Erythroblast (primary cell): ENCODE measurements around the gene C1orf210.

Experiments used
- GATA1 ChIP-seq: IDR thresholded peaks from 2 replicates; pipeline ENCODE4 v1.6.1; 2011; ENCODE audit warnings: low read depth, mild to moderate bottlenecking, control low read depth, low read length, moderate library complexity
- POLR2A ChIP-seq: IDR thresholded peaks from 2 replicates; pipeline ENCODE4 v1.6.1; 2011; ENCODE audit warnings: mild to moderate bottlenecking, low read length

DNA sequence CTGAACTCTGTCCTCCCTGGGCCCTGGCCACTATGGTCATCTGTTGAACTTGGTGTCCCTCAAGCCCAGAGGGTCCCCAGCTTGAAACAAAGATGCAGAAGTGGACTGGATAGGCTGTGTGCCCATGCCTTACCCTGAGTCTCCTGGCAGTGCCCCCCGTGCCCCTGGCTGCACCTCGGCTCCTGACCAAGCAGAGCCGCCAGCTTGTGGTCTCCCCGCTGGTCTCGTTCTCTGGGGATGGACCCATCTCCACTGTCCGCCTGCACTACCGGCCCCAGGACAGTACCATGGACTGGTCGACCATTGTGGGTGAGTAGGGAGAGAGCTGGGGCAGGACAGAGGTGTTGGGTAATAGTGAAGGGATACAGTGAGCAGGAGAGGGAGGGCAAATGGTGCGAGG is 26.1 kb upstream of the C1orf210 start:
- TF ChIP-seq POLR2A (no peak), GATA1 (no peak)
